OCI-LY3 (cell line): Measurements from ENCODE around the gene PRIM2.

Experiments used
- EZH2phosphoT487 ChIP-seq: fragments of 200-600 bp; shearing (Covaris generic); IDR thresholded peaks from 2 replicates; pipeline ENCODE4 v1.6.1; 2018; ENCODE audit warnings: antibody characterized with exemption, mixed run types, low read depth
- TF ChIP-seq, protein P1 (sequence below): fragments of 200-600, 300-600 bp; sonication (generic); IDR thresholded peaks from 2 replicates; pipeline ENCODE4 v1.5.1; 2014; ENCODE audit warnings: antibody characterized with exemption, low read length, low read depth

DNA sequence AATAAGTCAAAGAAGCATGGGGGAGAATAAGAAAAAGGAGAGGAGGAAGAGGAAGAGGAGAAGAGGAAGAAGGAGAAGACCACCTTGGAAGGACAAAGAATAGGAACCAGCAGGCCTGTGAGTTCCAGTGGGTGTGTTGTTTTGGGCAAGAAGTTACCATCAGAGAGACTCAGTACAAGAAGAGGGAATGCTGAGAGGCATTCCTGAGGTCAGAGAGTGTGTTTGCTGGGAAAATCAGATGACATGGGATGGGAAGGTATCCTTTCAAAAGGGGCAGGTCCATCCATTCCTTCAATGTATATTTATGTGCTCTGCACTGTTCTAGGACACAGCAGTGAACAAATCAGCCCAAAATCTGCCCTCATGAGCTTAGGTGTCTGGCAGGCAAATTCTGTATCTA, 40.5 kb upstream of the PRIM2 start:
- TF ChIP-seq, protein P1, sequence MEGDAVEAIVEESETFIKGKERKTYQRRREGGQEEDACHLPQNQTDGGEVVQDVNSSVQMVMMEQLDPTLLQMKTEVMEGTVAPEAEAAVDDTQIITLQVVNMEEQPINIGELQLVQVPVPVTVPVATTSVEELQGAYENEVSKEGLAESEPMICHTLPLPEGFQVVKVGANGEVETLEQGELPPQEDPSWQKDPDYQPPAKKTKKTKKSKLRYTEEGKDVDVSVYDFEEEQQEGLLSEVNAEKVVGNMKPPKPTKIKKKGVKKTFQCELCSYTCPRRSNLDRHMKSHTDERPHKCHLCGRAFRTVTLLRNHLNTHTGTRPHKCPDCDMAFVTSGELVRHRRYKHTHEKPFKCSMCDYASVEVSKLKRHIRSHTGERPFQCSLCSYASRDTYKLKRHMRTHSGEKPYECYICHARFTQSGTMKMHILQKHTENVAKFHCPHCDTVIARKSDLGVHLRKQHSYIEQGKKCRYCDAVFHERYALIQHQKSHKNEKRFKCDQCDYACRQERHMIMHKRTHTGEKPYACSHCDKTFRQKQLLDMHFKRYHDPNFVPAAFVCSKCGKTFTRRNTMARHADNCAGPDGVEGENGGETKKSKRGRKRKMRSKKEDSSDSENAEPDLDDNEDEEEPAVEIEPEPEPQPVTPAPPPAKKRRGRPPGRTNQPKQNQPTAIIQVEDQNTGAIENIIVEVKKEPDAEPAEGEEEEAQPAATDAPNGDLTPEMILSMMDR = no peak
- TF ChIP-seq EZH2phosphoT487 = no peak
